Fibroblast of lung (primary cell): ENCODE data around the gene DNM3. TPM values are rescaled to one million over a fixed set of nuclear protein-coding genes. Genes with fewer than 3 reads are reported as not detected.
A peak's percentile ranks its signal among the peaks of the same experiment; 100 is the strongest.

Source experiments
- DNase-seq, 2 donors: peaks; one replicate each; pipeline versions ENCODE4 v3.0.0 to v3.0.0-alpha.2; 2010; ENCODE audit warnings: low read depth in 2 of 2
- H2AFZ ChIP-seq: 2 replicates; pipeline ENCODE4 v1.5.1; 2012; ENCODE audit warnings: low read length, control low read depth, inconsistent platforms
- H3K27ac ChIP-seq: 2 replicates; pipeline ENCODE4 v1.5.1; 2011; ENCODE audit warnings: low read length, control low read depth; ENCODE audit not compliant: insufficient read depth
- H3K27me3 ChIP-seq: 2 replicates; pipeline ENCODE4 v1.5.1; 2011; ENCODE audit warnings: mild to moderate bottlenecking, low read length; ENCODE audit not compliant: control insufficient read depth, insufficient read depth
- H3K36me3 ChIP-seq: 2 replicates; pipeline ENCODE4 v1.5.1; 2011; ENCODE audit warnings: low read length; ENCODE audit not compliant: control insufficient read depth, insufficient read depth
- H3K4me1 ChIP-seq: 2 replicates; pipeline ENCODE4 v1.5.1; 2011; ENCODE audit warnings: low read length; ENCODE audit not compliant: control insufficient read depth, insufficient read depth; ENCODE audit errors: extremely low read depth
- H3K4me2 ChIP-seq: 2 replicates; pipeline ENCODE4 v1.5.1; 2011; ENCODE audit warnings: low read length, control low read depth; ENCODE audit not compliant: insufficient read depth; ENCODE audit errors: extremely low read depth
- H3K4me3 ChIP-seq, 4 experiments: fragments of 200-600 bp in 1 of 4; sonication (generic) in 1 of 4; replicated peaks in 1 of 4; 2 replicates each; pipeline ENCODE4 v1.5.1; 2011 to 2016; ENCODE audit warnings: low read length in 4 of 4, low read depth in 3 of 4, mild to moderate bottlenecking in 3 of 4, control low read depth in 2 of 4, inconsistent platforms in 1 of 4, mixed read lengths in 1 of 4; ENCODE audit not compliant: insufficient read depth in 1 of 4; ENCODE audit errors: control extremely low read depth in 1 of 4
- H3K79me2 ChIP-seq: 2 replicates; pipeline ENCODE4 v1.5.1; 2012; ENCODE audit warnings: mild to moderate bottlenecking, low read length, inconsistent platforms; ENCODE audit not compliant: control insufficient read depth, insufficient read depth
- H3K9ac ChIP-seq: 2 replicates; pipeline ENCODE4 v1.5.1; 2011; ENCODE audit warnings: mild to moderate bottlenecking, low read length, control low read depth; ENCODE audit not compliant: insufficient read depth
- H3K9me3 ChIP-seq: 2 replicates; pipeline ENCODE4 v1.5.1; 2012; ENCODE audit warnings: low read depth, low read length; ENCODE audit not compliant: control insufficient read depth, insufficient read depth
- H4K20me1 ChIP-seq: 2 replicates; pipeline ENCODE4 v1.5.1; 2011; ENCODE audit warnings: low read length; ENCODE audit not compliant: control insufficient read depth, insufficient read depth; ENCODE audit errors: extremely low read depth
- CTCF ChIP-seq, 2 donors: IDR thresholded peaks in 1 of 2; conservative IDR thresholded peaks in 1 of 2; 1 replicate in 1 of 2; 2 replicates in 1 of 2; pipeline ENCODE4 v1.5.1; 2011 to 2012; ENCODE audit warnings: low read length in 2 of 2, control low read depth in 1 of 2, inconsistent platforms in 1 of 2, low read depth in 1 of 2, mild to moderate bottlenecking in 1 of 2
- EZH2 ChIP-seq: IDR thresholded peaks from 2 replicates; pipeline ENCODE4 v1.5.1; 2012; ENCODE audit warnings: low read length, control low read depth, mild to moderate bottlenecking; ENCODE audit errors: missing control alignments
- polyA plus RNA-seq, 2 donors: library from polyadenylated mRNA; depleted of rRNA in 1 of 2; stranded (reverse) in 1 of 2; unstranded in 1 of 2; fragments of >200 nt; gene quantifications; 2 replicates each; pipeline ENCODE4 v1.2.1, GENCODE V29; 2011 to 2012; ENCODE audit warnings: missing spikeins in 1 of 2
- total RNA-seq: library from RNA; depleted of rRNA; stranded (reverse); fragments of >200 nt; gene quantifications from 2 replicates; pipeline ENCODE4 v1.2.1, GENCODE V29; 2014

DNM3 gene
- total and polyA plus RNA-seq, 2 donors (not counting 1 experiment from before 2014, with no cell fraction given): 1.6 to 3.6 TPM

GRCh38 chr1:171805395-171806115 lies 35.7 kb upstream of the DNM3 start:
- H3K4me2 ChIP-seq: peak overlapping the region; percentile 48
- TF ChIP-seq CTCF (conservative IDR thresholded peaks at IDR 0.05 in 1 of 2, IDR thresholded peaks at IDR 0.05 in 1 of 2; ENCODE audit: low read depth in 1 of 2, low read length in 2 of 2) (no peak), EZH2 (no peak)
- peak overlapping the region; percentile 57 for H2AFZ ChIP-seq

GRCh38 chr1:171807556-171807955 lies 33.7 kb upstream of the DNM3 start:
- Histone ChIP-seq H3K4me2 (no peak overlapping the region), H3K9ac (no peak overlapping the region), H2AFZ (no peak overlapping the region), H3K9me3 (no peaks in the 10 kb centered on the region), H3K27ac (no peak overlapping the region), H3K79me2 (no peaks in the 10 kb centered on the region), H4K20me1 (no peaks in the 10 kb centered on the region), H3K27me3 (no peaks in the 10 kb centered on the region), H3K4me1 (peaks cover 8% of the 10 kb centered on the region), H3K4me3 (no peak overlapping the region), H3K36me3 (no peaks in the 10 kb centered on the region)
- no peak for DNase-seq
- no peak for TF ChIP-seq EZH2
- no peak for TF ChIP-seq CTCF (conservative IDR thresholded peaks at IDR 0.05 in 1 of 2, IDR thresholded peaks at IDR 0.05 in 1 of 2; ENCODE audit: low read depth in 1 of 2, low read length in 2 of 2)

More at GRCh38 chr1:171805395-171806115, 35.7 kb upstream of the DNM3 start:
- Histone ChIP-seq H3K9me3 (no peaks in the 10 kb centered on the region), H3K36me3 (no peaks in the 10 kb centered on the region), H4K20me1 (no peaks in the 10 kb centered on the region), H3K4me3 (no peak overlapping the region), H3K27me3 (no peaks in the 10 kb centered on the region), H3K27ac (no peak overlapping the region), H3K79me2 (no peaks in the 10 kb centered on the region), H3K4me1 (peaks cover 9% of the 10 kb centered on the region), H3K9ac (no peak overlapping the region)
- DNase-seq: no peak

- DNase-seq: no peak
- Histone ChIP-seq H3K27me3 (no peaks in the 10 kb centered on the region), H4K20me1 (no peaks in the 10 kb centered on the region), H3K27ac (no peak overlapping the region), H3K4me2 (no peak overlapping the region), H3K4me1 (peaks cover 2% of the 10 kb centered on the region), H3K4me3 (no peak overlapping the region), H3K79me2 (no peaks in the 10 kb centered on the region), H3K9me3 (no peaks in the 10 kb centered on the region), H3K9ac (no peak overlapping the region), H3K36me3 (no peaks in the 10 kb centered on the region), H2AFZ (no peak overlapping the region)
- no peak for TF ChIP-seq EZH2
- TF ChIP-seq CTCF (conservative IDR thresholded peaks at IDR 0.05 in 1 of 2, IDR thresholded peaks at IDR 0.05 in 1 of 2; ENCODE audit: low read depth in 1 of 2, low read length in 2 of 2): no peak
Measured at GRCh38 chr1:171809834-171810233, 31.5 kb upstream of the DNM3 start.
